GM12878 (cell line): ENCODE results near the gene QSOX2. TPM values are rescaled to one million over a fixed set of nuclear protein-coding genes. Genes with fewer than 3 reads are reported as not detected.

ENCODE experiments used
- ATAC-seq: fragments of 200-7000 bp; cut with Tn5 transposase; 3 replicates; pipeline ENCODE4 v1.9.1; 2020; ENCODE audit warnings: mild to moderate bottlenecking, moderate library complexity
- BruUV-seq: library from RNA; stranded (reverse); fragments of 400-500 nt; replicated peaks from 2 replicates; lab custom pipeline; 2021; lab: Mats Ljungman, UMichigan
- CTCF ChIA-PET: fragments of 300-600 bp; sonication (Branson Sonifier 250); formaldehyde crosslinking; extraction: SDS; loops from one replicate; lab custom pipeline; 2021; ENCODE audit warnings: inconsistent platforms; lab: Yijun Ruan, JAX
- POLR2A ChIA-PET: fragments of 350-600 bp; formaldehyde crosslinking; extraction: SDS; loops from one replicate; lab custom pipeline; 2021; ENCODE audit warnings: inconsistent platforms; lab: Charles Lee
- RAD21 ChIA-PET: fragments of 300-600 bp; sonication (Branson Sonifier 250); formaldehyde crosslinking; loops from one replicate; lab custom pipeline; 2023; ENCODE audit warnings: antibody characterized with exemption; ENCODE audit not compliant: unreplicated experiment; lab: Charles Lee
- SMC1A ChIA-PET: fragments of 300-600 bp; sonication (Branson Sonifier 250); formaldehyde crosslinking; loops from one replicate; lab custom pipeline; 2023; ENCODE audit not compliant: unreplicated experiment, uncharacterized antibody; lab: Charles Lee
- DNase-seq: peaks from one replicate; pipeline ENCODE4 v3.0.0-alpha.2; 2011; ENCODE audit warnings: low read depth, low spot score
- FAIRE-seq: peaks from 3 replicates; lab custom pipeline; 2011; peaks lifted over from hg19 to GRCh38; lab: Jason Lieb, UNC
- H2AFZ ChIP-seq: 2 replicates; pipeline ENCODE4 v1.6.0; 2011; ENCODE audit warnings: low read depth, low read length, control low read depth; ENCODE audit not compliant: control insufficient read depth
- H3K27ac ChIP-seq: 2 replicates; pipeline ENCODE4 v1.5.1; 2011; ENCODE audit warnings: control low read depth; ENCODE audit not compliant: control insufficient read depth, insufficient read depth
- H3K27me3 ChIP-seq, 2 experiments: replicated peaks in 1 of 2; 2 replicates each; pipeline versions ENCODE4 v1.6.0 to v1.6.1; 2011; ENCODE audit warnings: low read length in 1 of 2; ENCODE audit not compliant: control insufficient read depth in 2 of 2, insufficient read depth in 2 of 2
- H3K36me3 ChIP-seq, 2 experiments: 2 replicates each; pipeline ENCODE4 v1.5.1; 2011; ENCODE audit warnings: low read length in 1 of 2; ENCODE audit not compliant: control insufficient read depth in 2 of 2, insufficient read depth in 2 of 2
- H3K4me1 ChIP-seq: 2 replicates; pipeline ENCODE4 v1.6.1; 2011; ENCODE audit warnings: mild to moderate bottlenecking, low read length, moderate library complexity, mixed read lengths; ENCODE audit not compliant: control insufficient read depth, insufficient read depth
- H3K4me2 ChIP-seq: 2 replicates; pipeline ENCODE4 v1.6.0; 2011; ENCODE audit warnings: control low read depth; ENCODE audit not compliant: control insufficient read depth, insufficient read depth
- H3K4me3 ChIP-seq: fragments of 200-600 bp; sonication (generic); 2 replicates; pipeline ENCODE4 v1.5.1; 2016
- H3K79me2 ChIP-seq: 2 replicates; pipeline ENCODE4 v1.6.0; 2011; ENCODE audit warnings: low read length; ENCODE audit not compliant: control insufficient read depth, insufficient read depth
- H3K9ac ChIP-seq: 2 replicates; pipeline ENCODE4 v1.8.0; 2011; ENCODE audit warnings: low read length, control low read depth, mixed read lengths; ENCODE audit not compliant: control insufficient read depth, insufficient read depth
- H3K9me3 ChIP-seq: replicated peaks from 3 replicates; pipeline ENCODE4 v1.5.1; 2011; ENCODE audit warnings: mild to moderate bottlenecking, low read length; ENCODE audit not compliant: control insufficient read depth, insufficient read depth
- H4K20me1 ChIP-seq: 2 replicates; pipeline ENCODE4 v1.6.0; 2011; ENCODE audit not compliant: control insufficient read depth, insufficient read depth
- HDAC6 ChIP-seq: fragments of 200-600 bp; sonication (generic); IDR thresholded peaks from one replicate; pipeline ENCODE4 v1.8.0; 2017; ENCODE audit warnings: antibody characterized with exemption; ENCODE audit not compliant: unreplicated experiment
- REST ChIP-seq: IDR thresholded peaks from 2 replicates; pipeline ENCODE4 v1.6.1; 2012; ENCODE audit warnings: mild to moderate bottlenecking, low read depth, low read length
- WGBS: methylation state at CpG from one replicate; pipeline ENCODE4 v1.1.6; 2016; ENCODE audit warnings: low lambda C conversion rate; ENCODE audit not compliant: insufficient replicate concordance, insufficient coverage; ENCODE audit errors: missing lambda C conversion rate; 5-methylcytosine and 5-hydroxymethylcytosine counted together
- in situ Hi-C: fragments of 300-500 bp; cut with MboI; formaldehyde crosslinking; loops from 9 replicates; pipeline ENCODE4 v1.14.3; 2018; ENCODE audit warnings: mixed read lengths
- intact Hi-C: fragments of 100-400 bp; cut with micrococcal nuclease; formaldehyde crosslinking; loops from one replicate; pipeline ENCODE4 v1.14.2; 2022; ENCODE audit not compliant: unreplicated experiment
- polyA plus RNA-seq, 11 experiments: library from polyadenylated mRNA; depleted of rRNA in 4 of 11; unstranded in 6 of 11; stranded (reverse) in 5 of 11; fragments of >200 nt; fragmentation: Nextera tagmentation in 4 of 11; fragmentation: Illumina TruSeq in 1 of 11; extraction: Ambion mirVana in 4 of 11; extraction: Trizol in 1 of 11; gene quantifications; 1 replicate in 1 of 11; 2 replicates in 10 of 11; pipeline versions ENCODE4 v1.2.1 to v1.2.3, GENCODE V29; 2011 to 2016; ENCODE audit warnings: inconsistent platforms in 2 of 11, missing spikeins in 2 of 11, low read depth in 1 of 11
- total RNA-seq, 4 experiments: library from RNA; depleted of rRNA in 3 of 4; stranded (reverse); fragments of >200 nt in 3 of 4; fragmentation: Illumina TruSeq in 1 of 4; extraction: Trizol in 1 of 4; gene quantifications; 2 replicates each; pipeline versions ENCODE4 v1.2.1 to v1.2.3, GENCODE V29; 2013 to 2021
- TF ChIP-seq, protein P1 (sequence below): fragments of 450-650 bp; IDR thresholded peaks from 2 replicates; pipeline ENCODE4 v1.6.1; 2018; ENCODE audit warnings: mild to moderate bottlenecking, low read depth, moderate library complexity; ENCODE audit not compliant: partially characterized antibody
- TF ChIP-seq, protein P2 (sequence below): fragments of 450-650 bp; IDR thresholded peaks from 2 replicates; pipeline ENCODE4 v1.6.1; 2017; ENCODE audit warnings: borderline replicate concordance

Gene QSOX2
- total and polyA plus RNA-seq, 10 of the 15 experiments (the other 5 are each of a cell fraction or from before 2014, with no cell fraction given), result 0.34 to 16.1 (median 8.2) TPM

GRCh38 chr9:136259836-136260235 is 14.2 kb upstream of the QSOX2 start:
- H3K4me1 ChIP-seq, result no peaks in the 10 kb centered on the region
- no peaks in the 10 kb centered on the region for H3K9me3 ChIP-seq
- no peaks in the 10 kb centered on the region for H3K36me3 ChIP-seq
- 45% methylated on average over 17 of the region's 17 CpGs for WGBS
- ATAC-seq (no peak), DNase-seq (no peak), FAIRE-seq (no peak)
- H3K9ac ChIP-seq, result no peak overlapping the region
- no peaks in the 10 kb centered on the region; a peak in 2 of 4 replicates for H3K27me3 ChIP-seq
- no peaks in the 10 kb centered on the region for H3K79me2 ChIP-seq
- H3K27ac ChIP-seq, result no peak overlapping the region
- ChIA-PET RAD21 (no interaction called here), POLR2A (no interaction called here), SMC1A (no interaction called here), CTCF (no interaction called here)
- intact Hi-C loops (no loop called here), in situ Hi-C loops (no loop called here)
- H3K4me3 ChIP-seq, result no peak overlapping the region
- H3K4me2 ChIP-seq, result no peak overlapping the region
- no peak overlapping the region for H2AFZ ChIP-seq
- no TSS peak for BruUV-seq
- H4K20me1 ChIP-seq, result no peaks in the 10 kb centered on the region
- no peak for TF ChIP-seq REST
- no peak for TF ChIP-seq HDAC6
- TF ChIP-seq, protein P1, sequence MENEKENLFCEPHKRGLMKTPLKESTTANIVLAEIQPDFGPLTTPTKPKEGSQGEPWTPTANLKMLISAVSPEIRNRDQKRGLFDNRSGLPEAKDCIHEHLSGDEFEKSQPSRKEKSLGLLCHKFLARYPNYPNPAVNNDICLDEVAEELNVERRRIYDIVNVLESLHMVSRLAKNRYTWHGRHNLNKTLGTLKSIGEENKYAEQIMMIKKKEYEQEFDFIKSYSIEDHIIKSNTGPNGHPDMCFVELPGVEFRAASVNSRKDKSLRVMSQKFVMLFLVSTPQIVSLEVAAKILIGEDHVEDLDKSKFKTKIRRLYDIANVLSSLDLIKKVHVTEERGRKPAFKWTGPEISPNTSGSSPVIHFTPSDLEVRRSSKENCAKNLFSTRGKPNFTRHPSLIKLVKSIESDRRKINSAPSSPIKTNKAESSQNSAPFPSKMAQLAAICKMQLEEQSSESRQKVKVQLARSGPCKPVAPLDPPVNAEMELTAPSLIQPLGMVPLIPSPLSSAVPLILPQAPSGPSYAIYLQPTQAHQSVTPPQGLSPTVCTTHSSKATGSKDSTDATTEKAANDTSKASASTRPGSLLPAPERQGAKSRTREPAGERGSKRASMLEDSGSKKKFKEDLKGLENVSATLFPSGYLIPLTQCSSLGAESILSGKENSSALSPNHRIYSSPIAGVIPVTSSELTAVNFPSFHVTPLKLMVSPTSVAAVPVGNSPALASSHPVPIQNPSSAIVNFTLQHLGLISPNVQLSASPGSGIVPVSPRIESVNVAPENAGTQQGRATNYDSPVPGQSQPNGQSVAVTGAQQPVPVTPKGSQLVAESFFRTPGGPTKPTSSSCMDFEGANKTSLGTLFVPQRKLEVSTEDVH, result no peak
- TF ChIP-seq, protein P2, sequence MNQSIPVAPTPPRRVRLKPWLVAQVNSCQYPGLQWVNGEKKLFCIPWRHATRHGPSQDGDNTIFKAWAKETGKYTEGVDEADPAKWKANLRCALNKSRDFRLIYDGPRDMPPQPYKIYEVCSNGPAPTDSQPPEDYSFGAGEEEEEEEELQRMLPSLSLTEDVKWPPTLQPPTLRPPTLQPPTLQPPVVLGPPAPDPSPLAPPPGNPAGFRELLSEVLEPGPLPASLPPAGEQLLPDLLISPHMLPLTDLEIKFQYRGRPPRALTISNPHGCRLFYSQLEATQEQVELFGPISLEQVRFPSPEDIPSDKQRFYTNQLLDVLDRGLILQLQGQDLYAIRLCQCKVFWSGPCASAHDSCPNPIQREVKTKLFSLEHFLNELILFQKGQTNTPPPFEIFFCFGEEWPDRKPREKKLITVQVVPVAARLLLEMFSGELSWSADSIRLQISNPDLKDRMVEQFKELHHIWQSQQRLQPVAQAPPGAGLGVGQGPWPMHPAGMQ, result no peak
